HG03558 (cell line): ENCODE results near the gene MROH7.
A peak's percentile ranks its signal among the peaks of the same experiment; 100 is the strongest.

Experiments
- ATAC-seq: cut with Tn5 transposase; IDR thresholded peaks from one replicate; pipeline ENCODE4 v1.9.1; 2021; ENCODE audit warnings: moderate number of reproducible peaks; ENCODE audit not compliant: unreplicated experiment; ENCODE audit errors: extremely low read depth

Gene MROH7

DNA sequence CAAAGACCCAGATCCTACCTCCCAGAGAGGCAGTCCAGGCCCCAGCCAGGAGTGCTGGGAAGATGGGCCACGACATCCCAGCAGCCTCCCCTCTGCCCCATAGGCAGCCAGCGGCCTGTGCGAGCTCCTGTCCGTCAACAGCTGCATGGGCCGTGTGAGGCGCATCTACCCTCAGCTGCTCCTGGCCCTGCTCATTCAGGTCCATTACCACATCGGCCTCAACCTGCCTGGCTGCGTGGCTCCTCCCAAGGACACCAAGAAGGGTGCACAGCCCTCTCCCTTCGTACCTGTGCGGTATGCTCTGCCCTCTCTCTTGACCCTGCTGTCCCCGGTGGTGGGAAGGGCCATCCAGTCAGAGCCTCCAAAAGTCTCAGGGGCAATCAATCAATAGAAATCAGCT is 44.6 kb downstream of the MROH7 start:
- no peak for ATAC-seq

DNA sequence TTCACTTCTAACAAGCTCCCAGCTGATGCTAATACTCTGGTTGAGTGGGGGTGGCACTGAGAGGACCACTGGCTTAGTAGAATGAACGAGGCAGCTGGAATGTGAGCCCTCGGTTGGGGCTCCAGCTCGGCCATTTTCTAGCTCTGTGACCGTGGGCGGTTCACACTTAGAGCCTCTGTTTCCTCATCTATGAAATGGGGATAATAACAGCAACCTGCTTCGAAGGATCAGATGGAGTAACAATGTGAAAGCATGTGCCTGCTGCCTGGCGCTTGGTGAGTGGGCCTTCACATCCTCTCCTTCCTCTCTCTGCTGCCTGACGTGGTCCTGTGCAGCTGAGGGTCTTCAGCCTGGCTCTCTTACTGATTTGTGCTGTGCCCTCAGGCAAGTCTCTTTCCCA is 53.2 kb downstream of the MROH7 start:
- ATAC-seq, result no peak

DNA sequence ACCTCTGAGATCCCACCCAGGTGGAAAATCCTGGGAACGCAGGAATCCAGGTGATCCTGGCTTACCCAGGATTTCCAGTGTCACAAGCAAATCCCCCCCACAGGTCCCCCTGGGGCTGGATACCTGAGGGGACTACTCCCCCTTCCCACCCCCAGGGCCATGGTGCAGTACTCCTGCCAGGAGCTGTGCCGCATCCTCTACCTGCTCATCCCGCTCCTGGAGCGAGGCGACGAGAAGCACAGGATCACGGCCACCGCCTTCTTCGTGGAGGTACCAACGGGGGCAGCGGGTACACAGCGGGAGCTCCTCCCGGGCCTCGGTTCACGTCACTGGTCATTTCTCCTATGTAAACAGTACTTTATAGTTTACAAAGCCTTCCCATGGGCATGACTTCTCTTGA is 53.6 kb downstream of the MROH7 start:
- ATAC-seq, result no peak

DNA sequence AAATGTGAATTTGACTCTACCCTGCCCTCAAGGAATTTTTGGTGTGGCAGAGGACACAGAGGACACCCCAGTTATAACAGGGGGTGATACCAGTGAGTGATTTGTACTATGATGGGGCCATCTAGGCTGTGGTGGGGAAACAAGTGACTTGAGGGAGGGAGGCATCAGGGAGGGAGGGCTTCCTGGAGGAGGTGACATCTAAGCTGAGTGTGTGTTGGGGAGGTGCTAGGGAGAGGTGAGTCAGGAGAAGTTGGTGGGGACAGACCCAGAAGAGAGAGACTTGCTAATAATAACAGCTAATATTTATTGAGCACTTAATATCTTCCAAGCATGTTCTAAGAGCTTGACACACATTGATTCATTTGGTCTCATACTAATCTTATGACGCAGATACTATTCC is 54.2 kb downstream of the MROH7 start:
- no peak for ATAC-seq

DNA sequence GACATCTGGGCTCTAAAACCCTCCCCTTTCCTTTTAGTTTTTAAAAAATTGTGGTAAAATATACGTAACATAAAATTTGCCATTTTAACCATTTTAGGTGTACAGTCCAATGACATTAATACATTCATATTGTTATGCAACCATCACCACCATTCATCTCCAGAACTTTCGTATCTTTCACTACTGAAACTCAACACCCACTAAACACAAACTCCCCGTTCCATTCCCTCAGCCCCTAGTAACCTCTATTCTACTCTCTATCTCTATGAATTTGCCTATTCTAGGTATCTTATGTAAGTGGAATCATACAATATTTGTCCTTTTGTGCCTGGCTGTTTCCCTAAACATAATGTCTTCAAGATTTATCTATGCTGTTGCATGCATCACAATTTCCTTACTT is 54.7 kb downstream of the MROH7 start:
- ATAC-seq, result no peak

DNA sequence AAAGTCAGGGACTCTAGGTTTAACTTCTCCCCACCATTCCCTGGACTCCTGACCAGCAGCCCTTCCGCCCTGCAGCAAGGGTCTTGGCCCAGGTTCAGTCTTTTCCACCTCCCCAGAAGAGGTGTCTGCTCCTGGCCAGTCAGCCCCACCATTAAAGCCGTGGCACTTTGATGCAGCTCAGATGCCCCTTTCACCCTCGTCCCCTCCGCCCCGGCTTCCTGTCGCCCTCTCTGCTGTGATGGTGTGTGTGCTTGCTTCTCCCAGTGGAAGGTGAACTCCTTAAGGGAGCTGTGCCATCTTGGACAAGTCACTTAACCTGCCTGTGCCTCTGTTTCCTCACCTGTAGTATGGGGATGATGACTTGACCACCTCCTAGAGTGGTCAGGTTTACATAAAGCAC is 56.3 kb downstream of the MROH7 start:
- ATAC-seq, result no peak

DNA sequence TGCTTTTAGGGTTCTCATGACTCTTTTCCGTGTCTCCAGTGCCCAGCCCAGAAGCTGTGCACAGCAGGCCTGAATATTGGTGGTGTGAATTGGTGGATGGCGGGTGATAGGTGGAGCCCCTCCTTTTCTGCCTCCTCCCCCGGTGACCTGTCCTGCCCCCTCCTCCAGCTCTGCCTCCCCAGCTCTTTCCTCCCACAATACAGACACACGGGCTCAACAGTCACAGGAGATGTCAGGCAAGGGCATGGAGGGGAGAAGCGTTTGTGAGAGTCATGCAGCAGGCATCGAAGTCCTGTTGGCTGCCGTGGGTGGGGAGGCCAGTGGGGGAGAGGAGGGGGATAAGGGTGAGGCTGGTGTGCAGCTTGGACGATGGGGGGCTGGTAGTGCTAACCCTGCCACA is 56.8 kb downstream of the MROH7 start:
- no peak for ATAC-seq

DNA sequence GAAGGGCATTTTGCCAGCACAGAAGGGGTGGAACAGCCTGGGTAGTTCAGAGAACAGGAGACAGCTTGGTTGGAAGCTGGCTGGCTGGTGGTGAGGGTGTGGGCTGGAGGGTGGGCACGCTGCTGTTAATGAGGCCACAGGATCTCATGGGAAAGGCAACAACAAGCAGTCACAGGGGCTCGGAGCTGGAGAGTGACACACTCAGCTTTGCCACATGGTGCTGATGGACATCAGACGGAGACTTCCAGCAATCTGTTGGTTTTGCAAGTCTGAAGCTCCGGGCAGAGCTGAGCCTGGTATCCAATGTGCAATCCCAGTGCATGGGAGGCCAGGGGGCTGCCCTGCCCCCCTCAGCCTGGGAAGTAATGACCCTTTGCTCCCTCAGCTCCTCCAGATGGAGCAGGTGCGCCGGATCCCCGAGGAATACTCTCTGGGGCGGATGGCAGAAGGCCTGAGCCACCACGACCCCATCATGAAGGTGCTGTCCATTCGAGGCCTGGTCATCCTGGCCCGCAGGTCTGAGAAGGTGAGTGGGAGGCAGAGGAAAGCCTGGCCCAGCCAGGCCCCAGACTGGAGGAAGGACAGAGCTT is 58.4 kb downstream of the MROH7 start:
- no peak for ATAC-seq

DNA sequence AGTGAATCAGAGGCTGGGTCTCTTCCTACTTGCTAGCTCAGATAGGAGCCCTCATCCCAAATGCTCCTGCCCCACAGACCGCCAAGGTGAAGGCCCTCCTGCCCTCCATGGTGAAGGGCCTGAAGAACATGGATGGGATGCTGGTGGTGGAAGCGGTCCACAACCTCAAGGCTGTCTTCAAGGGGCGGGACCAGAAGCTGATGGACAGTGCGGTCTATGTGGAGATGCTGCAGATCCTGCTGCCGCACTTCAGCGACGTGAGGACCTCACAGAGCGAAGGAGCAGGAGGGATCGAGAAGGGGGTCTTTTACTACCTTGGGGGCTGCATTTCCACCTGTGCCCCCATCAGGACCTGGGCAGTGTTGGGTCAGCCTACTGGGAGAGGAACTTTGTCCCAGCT is 59.5 kb downstream of the MROH7 start:
- no peak for ATAC-seq

DNA sequence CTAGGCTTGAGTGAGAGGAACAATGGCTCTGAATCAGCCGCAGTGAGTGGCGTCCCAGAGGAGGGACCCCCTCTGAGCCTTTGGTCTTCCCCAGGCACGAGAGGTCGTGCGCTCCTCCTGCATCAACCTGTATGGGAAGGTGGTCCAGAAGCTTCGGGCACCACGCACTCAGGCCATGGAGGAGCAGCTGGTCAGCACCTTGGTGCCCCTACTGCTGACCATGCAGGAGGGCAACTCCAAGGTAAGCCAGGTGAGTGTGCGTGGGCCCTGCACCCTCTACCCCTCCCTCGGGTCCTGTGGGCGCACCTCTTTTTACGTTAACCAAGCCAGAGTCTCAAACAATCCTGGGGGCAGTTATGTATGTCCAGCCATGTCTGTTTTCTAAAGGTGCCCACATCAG is 60.4 kb downstream of the MROH7 start:
- ATAC-seq, result no peak

DNA sequence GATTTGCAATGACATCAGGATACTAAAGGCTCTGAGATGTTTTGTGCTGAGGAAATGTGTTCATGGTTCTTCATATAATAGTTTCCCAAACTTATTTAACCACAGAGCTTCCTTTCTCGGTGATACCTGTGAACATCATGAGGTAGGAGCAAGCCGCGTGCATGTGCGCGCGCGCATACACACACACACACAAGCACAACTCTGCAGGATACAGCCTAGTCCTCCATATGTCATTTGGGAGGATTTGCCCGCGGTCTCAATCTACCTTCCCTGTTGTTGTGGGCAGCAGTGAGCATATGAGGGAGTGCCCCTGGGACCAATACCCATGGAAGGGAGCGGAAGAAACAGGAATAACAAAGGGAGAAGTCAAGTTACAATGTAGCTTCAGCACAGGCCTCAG is 61.9 kb downstream of the MROH7 start:
- no peak for ATAC-seq

DNA sequence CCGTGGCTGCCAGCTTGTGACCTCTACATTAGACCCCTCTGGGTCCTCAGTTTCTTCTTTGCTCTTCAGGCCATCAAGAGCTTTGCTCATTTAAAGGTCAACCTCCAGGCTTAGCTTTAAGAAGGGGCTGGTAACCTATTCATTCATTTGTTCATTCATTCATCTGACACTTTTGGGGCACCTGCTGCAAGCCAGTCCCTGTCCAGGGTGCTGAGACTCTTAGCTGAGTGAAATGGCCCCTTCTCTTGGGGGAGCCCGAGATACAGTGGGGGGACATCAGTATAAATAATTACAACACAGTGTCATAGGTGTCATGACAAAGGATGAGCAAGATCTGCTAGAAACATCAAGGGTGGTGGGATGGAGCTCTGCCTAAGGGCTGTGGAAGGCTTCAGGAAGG is 63.6 kb downstream of the MROH7 start:
- no peak for ATAC-seq

DNA sequence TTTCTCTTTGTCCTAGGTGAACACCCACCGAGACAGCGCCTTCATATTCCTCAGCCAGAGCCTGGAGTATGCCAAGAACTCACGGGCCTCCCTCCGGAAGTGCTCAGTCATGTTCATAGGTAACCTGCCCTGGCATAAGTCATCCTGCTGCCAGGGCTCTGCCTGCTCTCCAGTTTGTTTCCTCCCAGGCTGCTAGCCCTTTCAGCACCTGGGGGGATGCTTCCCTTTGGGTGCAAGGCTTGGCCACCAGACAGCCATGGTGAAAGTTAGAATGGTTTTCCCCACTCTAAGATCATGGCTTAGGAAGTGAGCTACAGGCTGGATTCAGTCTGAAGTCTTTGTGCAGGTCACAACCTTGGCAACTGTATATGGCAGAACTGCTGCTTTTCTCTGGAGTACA is 64.8 kb downstream of the MROH7 start:
- no peak for ATAC-seq

DNA sequence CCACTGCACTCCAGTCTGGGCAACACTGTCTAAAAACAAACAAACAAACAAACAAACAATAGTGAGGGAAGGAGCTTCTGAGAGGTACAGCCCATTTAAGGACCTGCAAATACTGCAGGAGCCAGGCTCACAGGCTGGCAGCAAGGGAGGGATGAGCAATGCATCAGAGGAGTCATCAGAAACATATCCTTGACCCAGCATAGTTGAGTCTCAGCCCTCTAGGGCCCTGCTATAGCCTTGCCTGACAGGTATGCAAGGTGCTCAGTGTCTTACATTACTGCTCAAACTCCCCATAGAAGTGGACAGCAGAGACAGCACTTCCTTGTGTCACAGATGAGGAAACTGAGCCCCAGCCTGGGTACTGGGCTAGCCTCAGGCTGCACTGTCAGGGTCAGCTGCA is 66.8 kb downstream of the MROH7 start:
- ATAC-seq, result no peak

DNA sequence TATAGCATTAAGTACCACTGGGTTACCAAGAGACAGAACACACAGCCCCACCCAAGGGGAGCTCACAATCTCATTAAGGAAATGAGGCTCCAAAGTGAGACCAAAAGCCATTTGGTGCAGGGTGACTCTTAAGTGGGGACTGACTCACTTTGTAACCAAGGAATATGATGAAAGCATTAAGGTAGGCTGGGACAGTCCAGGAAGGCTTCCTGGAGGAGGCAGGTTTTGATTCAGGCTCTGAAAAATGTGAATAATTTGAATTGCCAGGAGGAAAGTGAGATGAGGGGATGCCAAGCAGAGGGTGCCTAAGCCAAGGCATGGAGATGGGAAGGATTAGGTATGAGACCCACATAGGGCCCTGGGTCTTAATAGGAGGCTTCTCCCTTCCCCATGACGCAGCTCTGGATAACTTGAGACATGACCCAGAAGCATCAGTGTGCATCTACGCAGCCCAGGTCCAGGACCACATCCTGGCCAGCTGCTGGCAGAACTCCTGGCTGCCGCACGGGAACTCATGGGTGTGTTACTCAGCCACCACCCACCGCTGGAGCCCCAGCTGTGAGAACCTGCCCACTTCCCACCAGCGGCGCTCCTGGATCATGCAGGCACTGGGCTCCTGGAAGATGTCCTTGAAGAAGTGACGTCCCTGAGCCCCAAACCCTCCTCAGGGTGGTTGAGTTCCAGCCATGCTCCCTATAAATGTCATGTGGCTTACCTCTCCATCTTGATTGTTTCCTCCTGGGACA is 68.1 kb downstream of the MROH7 start:
- no peak for ATAC-seq

DNA sequence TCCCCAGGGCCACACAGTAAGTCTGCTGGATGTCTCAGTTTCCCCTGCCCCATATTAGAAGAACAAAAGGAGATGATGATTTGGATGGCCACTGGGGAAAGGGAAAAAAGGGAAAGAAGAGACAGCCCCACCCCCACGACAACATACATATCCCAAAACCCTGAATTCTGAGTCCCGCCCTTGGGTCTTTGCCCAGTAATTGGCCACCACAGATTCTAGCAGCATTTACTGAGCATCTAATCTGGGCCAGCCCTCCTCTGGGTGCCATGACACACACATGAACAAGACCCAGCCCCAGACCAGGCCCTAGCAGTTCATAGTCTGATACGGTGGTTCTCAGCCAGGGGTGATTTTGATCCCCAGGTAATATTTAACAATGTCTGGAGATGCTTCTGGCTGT is 68.8 kb downstream of the MROH7 start:
- no peak for ATAC-seq

DNA sequence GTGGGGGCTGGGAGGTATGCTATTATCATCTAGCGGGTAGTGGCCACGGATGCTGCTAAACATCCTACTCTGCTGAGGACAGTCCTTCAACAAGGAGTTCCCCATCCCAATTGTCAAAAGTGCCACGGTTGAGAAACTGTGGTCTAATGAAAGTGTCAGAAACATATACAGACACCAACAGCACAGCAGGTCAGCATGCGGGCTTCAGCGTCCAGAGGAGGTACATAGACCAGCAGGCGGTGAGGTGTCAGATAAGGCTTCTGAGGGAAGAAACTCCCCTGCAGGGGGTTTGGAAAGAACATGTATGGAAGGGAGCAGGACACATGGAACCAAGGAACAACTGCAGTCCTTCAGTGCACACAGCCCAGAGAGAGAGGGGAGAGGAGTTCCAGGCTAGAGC is 69.3 kb downstream of the MROH7 start:
- no peak for ATAC-seq

DNA sequence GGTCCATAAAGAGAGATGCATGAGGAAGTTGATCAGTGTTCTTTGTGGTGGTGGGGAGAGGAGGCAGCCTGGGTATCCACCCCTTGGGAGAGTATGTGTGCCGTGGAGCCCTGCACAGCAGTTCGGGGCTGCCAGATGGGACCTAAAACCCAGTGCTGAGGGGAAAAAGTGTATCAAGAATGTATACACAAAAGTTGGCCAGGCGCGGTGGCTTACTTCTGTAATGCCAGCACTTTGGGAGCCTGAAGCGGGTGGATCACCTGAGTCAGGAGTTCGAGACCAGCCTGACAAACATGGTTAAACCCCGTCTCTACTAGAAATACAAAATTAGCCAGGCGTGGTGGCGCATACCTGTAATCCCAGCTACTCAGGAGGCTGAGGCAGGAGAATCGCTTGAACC is 70.0 kb downstream of the MROH7 start:
- ATAC-seq, result no peak

DNA sequence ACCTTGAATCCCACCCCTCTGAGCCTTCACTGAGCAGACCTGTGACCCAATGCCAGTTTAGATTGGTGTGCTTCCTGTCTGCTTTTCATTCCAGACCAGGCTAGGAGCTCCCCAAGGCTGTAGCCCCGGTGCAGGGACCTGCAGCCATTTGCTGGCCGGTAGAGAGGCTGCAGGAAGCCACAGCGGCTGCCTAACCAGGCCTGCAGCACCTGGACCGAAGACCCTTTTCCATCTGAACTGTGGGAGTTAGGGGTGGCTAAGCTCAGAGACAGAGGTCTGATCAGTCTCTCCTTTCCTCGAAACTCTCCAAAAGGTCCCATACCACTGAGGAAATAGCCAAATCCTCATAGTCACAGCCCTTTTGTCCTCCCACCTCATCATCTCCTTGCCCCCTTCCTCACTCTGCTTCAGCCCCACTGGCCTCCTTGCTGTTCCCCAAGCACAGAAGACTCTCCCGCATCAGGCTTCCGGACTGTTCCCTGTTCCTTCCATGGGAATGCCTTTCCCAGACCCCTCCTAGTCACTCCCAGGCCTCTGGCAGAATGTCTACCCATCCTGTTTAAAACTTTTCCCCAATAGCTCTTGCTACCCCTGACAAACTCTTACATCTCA is 73.4 kb downstream of the MROH7 start:
- ATAC-seq, result no peak

DNA sequence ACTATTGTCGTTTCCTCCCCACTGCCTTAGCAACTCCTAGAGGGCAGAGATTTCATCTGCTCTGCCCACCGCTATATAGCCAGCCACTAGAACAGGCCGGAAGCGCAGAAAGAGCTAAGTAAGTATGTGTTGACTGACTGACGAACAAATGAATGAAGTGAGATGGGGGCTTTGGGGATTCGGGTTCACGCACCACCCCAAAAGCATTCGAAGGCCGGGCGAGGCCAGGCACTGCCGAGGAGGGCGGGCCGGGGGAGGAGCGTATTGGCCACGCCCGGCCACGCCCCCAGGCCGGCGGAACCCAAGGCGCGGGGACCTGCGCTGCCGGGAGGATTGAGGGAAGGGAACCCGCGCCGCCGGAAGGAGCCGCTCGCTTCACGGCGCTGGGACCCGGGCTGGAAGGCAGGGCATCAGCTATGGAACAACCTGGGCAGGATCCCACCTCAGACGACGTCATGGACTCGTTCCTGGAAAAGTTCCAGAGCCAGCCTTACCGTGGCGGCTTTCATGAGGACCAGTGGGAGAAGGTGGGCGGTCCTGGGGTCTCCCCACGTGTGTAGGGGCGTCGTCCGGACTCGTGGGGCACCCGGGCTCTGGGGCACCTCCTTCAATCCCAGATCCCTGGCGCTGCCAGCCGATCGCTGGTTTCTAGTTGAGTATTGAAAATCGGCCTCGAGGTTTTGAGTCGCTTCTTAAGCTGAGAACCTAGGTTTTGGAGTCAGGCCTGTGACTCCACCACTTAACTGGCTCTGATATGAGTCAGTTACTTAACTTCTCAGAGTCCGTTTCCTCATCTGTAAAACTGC is 74.1 kb downstream of the MROH7 start, which contains the start of gene TTC4:
TTC4 (plus strand) TSS at position 369 of the 806 bp plus-strand sequence; CDS start at position 417, 48 bp downstream.
- peak; percentile 83 for ATAC-seq
